Spinal cord (tissue), 10 donors: ENCODE measurements around the gene MMP20. TPM values are rescaled to one million over a fixed set of nuclear protein-coding genes. Genes with fewer than 3 reads are reported as not detected.
A peak's percentile ranks its signal among the peaks of the same experiment; 100 is the strongest.

ENCODE experiments used
- DNase-seq, 6 donors: peaks; one replicate each; pipeline versions ENCODE4 v3.0.0 to v3.0.0-alpha.2; 2013 to 2015; ENCODE audit warnings: low spot score in 6 of 6, low read depth in 4 of 6
- H3K27ac ChIP-seq: one replicate; pipeline ENCODE4 v1.5.1; 2013; ENCODE audit warnings: low read depth, low read length, control low read depth
- H3K27me3 ChIP-seq: one replicate; pipeline ENCODE4 v1.6.1; 2013; ENCODE audit warnings: low read length; ENCODE audit not compliant: control insufficient read depth, insufficient read depth
- H3K36me3 ChIP-seq: one replicate; pipeline ENCODE4 v1.6.1; 2013; ENCODE audit warnings: low read length; ENCODE audit not compliant: control insufficient read depth, insufficient read depth
- H3K4me1 ChIP-seq: one replicate; pipeline ENCODE4 v1.6.1; 2013; ENCODE audit warnings: low read length; ENCODE audit not compliant: control insufficient read depth, insufficient read depth
- H3K4me3 ChIP-seq: one replicate; pipeline ENCODE4 v1.5.1; 2013; ENCODE audit warnings: low read depth, low read length, control low read depth
- H3K9me3 ChIP-seq: one replicate; pipeline ENCODE4 v1.6.1; 2013; ENCODE audit warnings: low read length; ENCODE audit not compliant: control insufficient read depth, insufficient read depth
- WGBS: methylation state at CpG from one replicate; pipeline ENCODE4 v1.1.5; 2013; ENCODE audit warnings: missing lambda C conversion rate; ENCODE audit not compliant: insufficient coverage; 5-methylcytosine and 5-hydroxymethylcytosine counted together
- polyA plus RNA-seq, 2 donors: library from polyadenylated mRNA; unstranded; fragments of 120-200 nt; gene quantifications; one replicate each; pipeline ENCODE4 v1.2.1, GENCODE V29; 2013; ENCODE audit not compliant: insufficient read length in 2 of 2
- total RNA-seq, 2 donors: library from RNA; depleted of rRNA in 1 of 2; stranded (reverse); fragments of 120-200 nt in 1 of 2; fragments of >200 nt in 1 of 2; gene quantifications; one replicate each; pipeline versions ENCODE4 v1.2.3 to v1.2.4, GENCODE V29; 2013 to 2014
- donor health status: healthy.

Gene MMP20
- total and polyA plus RNA-seq, 4 donors: 0.10 TPM; not detected in 3

DNA sequence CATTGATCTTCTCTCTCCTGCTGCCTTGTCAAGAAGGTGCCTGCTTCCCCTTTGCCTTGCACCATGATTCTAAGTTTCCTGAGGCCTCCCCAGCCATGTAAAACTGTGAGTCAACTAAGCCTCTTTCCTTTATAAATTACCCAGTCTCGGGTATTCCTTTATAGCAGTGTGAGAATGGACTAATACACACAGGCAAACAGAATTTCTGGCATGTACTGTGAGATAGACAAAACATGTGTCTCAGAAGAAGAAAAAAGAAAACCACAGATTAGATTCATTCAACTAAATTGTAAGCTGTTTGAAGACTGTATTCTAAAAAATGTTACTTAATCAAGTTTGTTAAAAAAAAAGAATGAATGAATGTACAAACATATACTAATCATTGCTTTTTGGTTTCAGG lies 1.5 kb upstream of the MMP20 start:
- no peak for DNase-seq
- H3K27ac ChIP-seq: no peak overlapping the region
- H3K4me3 ChIP-seq: no peak overlapping the region
- no peaks in the 10 kb centered on the region for H3K4me1 ChIP-seq
- no peaks in the 10 kb centered on the region for H3K27me3 ChIP-seq
- no peaks in the 10 kb centered on the region for H3K9me3 ChIP-seq
- no CpG with 5 or more reads among the region's 1 CpG for WGBS
- no peaks in the 10 kb centered on the region for H3K36me3 ChIP-seq

DNA sequence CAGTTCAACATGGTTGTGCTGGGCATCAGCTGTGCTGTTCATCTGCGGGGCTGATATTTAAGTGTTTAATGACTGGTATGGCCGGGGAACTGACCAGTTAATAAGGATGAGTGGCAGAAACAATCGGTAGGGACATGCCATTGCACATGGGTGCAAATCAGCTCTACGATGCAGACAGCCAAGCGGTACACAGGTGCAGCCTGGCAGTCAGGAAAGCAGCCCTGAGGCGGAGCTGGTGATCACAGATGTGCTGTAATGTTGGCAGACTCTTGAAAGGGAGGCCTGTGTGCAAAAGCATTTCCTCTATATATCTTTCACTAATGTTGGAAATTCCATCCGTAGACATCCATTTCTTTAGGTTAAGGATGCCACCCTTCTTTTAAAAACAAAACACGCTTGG lies 1.1 kb downstream of the MMP20 start:
- peak in 1 of 6 donors; percentile 57 for DNase-seq
- WGBS: 89% methylated on average over 5 of the region's 8 CpGs
- H3K9me3 ChIP-seq: no peaks in the 10 kb centered on the region
- H3K27me3 ChIP-seq: no peaks in the 10 kb centered on the region
- no peaks in the 10 kb centered on the region for H3K4me1 ChIP-seq
- no peak overlapping the region for H3K4me3 ChIP-seq
- no peaks in the 10 kb centered on the region for H3K36me3 ChIP-seq
- no peak overlapping the region for H3K27ac ChIP-seq

DNA sequence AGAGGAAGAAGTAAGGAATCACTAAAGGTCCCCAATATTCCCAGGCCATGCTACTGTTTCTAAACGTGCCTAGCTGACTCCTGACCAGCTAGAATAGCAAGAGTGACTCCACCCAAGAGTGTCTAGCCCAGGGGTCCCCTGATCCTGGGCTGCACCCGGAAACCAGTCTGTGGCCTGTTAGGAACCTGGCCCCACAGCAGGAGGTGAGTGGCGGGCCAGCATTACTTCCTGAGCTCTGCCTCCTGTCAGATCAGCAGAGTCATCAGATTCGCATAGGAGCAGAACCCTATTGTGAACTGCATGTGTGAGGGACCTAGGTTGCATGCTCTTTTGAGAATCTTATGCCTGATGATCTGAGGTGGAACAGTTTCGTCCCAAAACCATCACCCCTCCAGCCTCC lies 2.0 kb downstream of the MMP20 start:
- H3K27ac ChIP-seq: no peak overlapping the region
- H3K27me3 ChIP-seq: no peaks in the 10 kb centered on the region
- H3K36me3 ChIP-seq: no peaks in the 10 kb centered on the region
- WGBS: 96% methylated on average over 4 of the region's 5 CpGs
- no peak overlapping the region for H3K4me3 ChIP-seq
- no peaks in the 10 kb centered on the region for H3K4me1 ChIP-seq
- H3K9me3 ChIP-seq: no peaks in the 10 kb centered on the region
- DNase-seq: no peak

DNA sequence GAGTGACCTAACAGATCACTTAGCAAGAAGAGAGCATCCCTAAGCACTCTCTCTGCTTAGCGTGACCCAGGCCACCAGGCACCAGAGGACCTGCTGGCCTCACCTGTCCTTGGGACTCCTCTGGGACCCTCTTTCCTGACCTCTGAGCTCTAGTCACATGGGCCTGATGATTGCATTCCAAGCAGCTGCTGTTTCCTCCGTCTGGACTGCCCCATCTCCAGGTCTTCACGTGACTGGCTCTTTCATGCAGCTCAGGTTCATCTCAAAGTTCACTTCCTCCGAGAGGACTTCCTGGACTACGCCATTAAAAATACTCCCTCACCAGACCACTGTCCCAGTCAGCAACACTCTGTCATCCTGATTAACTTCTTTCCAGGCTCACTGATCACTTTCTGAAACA lies 2.9 kb downstream of the MMP20 start:
- no peak overlapping the region for H3K27ac ChIP-seq
- 80% methylated on average over 5 of the region's 5 CpGs for WGBS
- DNase-seq: no peak
- no peaks in the 10 kb centered on the region for H3K27me3 ChIP-seq
- H3K4me1 ChIP-seq: no peaks in the 10 kb centered on the region
- H3K36me3 ChIP-seq: no peaks in the 10 kb centered on the region
- no peak overlapping the region for H3K4me3 ChIP-seq
- no peaks in the 10 kb centered on the region for H3K9me3 ChIP-seq

GRCh38 chr11:102620818-102621561 lies 4.1 kb downstream of the MMP20 start:
- H3K4me1 ChIP-seq: no peaks in the 10 kb centered on the region
- WGBS: 92% methylated on average over 8 of the region's 12 CpGs
- H3K9me3 ChIP-seq: no peaks in the 10 kb centered on the region
- H3K27me3 ChIP-seq: no peaks in the 10 kb centered on the region
- no peaks in the 10 kb centered on the region for H3K36me3 ChIP-seq
- H3K4me3 ChIP-seq: no peak overlapping the region
- no peak overlapping the region for H3K27ac ChIP-seq
- no peak for DNase-seq

DNA sequence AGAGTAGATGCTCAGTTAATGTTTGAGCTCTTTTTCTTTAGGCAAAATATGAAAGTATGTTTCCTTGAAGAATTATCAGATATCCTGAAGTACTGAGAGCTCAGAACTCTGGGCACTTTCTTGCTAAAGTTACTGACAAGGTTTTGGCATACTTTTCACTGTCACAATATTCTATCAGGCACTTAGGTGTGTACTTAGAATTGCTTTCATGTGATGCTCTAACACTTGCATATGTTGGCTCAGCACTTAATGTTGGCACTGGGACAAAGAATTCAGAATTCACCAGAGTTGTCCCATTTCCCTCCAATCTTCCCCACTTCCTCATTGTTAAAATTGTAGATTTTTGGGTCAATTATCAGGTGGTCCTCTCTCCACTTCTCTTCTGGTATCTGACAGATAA lies 5.0 kb downstream of the MMP20 start:
- Histone ChIP-seq H3K4me3 (no peak overlapping the region), H3K9me3 (no peaks in the 10 kb centered on the region), H3K27me3 (no peaks in the 10 kb centered on the region), H3K4me1 (no peaks in the 10 kb centered on the region), H3K27ac (no peak overlapping the region), H3K36me3 (no peaks in the 10 kb centered on the region)
- no peak for DNase-seq

GRCh38 chr11:102617466-102618008 lies 7.6 kb downstream of the MMP20 start:
- no CpG with 5 or more reads among the region's 1 CpG for WGBS
- DNase-seq: no peak
- no peak overlapping the region for H3K27ac ChIP-seq
- no peak overlapping the region for H3K4me3 ChIP-seq
- no peaks in the 10 kb centered on the region for H3K36me3 ChIP-seq
- H3K9me3 ChIP-seq: no peaks in the 10 kb centered on the region
- no peaks in the 10 kb centered on the region for H3K27me3 ChIP-seq
- H3K4me1 ChIP-seq: no peaks in the 10 kb centered on the region

GRCh38 chr11:102615894-102616432 lies 9.2 kb downstream of the MMP20 start:
- no peaks in the 10 kb centered on the region for H3K27me3 ChIP-seq
- no peaks in the 10 kb centered on the region for H3K4me1 ChIP-seq
- no peak overlapping the region for H3K27ac ChIP-seq
- H3K36me3 ChIP-seq: no peaks in the 10 kb centered on the region
- no peak for DNase-seq
- no peak overlapping the region for H3K4me3 ChIP-seq
- 74% methylated on average over 2 of the region's 3 CpGs for WGBS
- no peaks in the 10 kb centered on the region for H3K9me3 ChIP-seq

DNA sequence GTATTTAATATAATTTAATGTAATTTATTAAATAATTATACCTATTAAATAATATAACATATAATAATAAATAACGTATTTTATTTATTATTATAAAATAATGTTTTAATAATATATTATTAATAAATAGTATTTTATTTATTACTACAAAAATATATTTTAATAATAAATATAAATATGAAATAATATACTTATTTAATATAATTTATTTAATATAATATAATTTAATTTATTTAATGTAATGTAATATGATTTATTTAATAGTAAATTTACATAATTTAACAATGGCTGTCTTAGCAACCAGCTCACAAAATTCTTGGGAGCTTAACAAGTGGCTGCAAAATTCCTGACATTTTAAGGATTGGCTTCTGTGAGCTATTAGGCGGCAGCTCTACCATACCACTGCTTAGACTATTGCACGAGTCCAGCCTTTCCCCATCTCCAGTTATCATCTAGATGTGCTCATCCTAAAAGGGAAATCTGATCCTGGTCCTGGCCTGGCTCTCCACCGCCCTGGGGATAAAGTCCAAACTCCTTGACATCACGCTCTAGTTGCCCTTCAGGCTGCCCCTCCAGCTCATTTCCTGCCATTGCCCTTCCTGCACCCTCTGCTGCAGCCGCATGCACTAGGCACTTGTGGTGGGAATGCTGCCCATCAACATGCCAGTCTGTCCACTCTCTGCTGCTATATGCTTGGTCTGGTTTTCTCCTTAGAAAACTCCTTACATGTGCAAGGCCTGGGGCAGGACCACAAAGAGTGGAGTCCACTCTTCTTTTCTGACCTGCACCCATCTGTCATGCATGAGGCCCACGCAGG lies 9.8 kb downstream of the MMP20 start:
- Histone ChIP-seq H3K4me1 (no peaks in the 10 kb centered on the region), H3K27ac (no peak overlapping the region), H3K27me3 (no peaks in the 10 kb centered on the region), H3K36me3 (no peaks in the 10 kb centered on the region), H3K4me3 (no peak overlapping the region), H3K9me3 (no peaks in the 10 kb centered on the region)
- 96% methylated on average over 6 of the region's 7 CpGs for WGBS
- DNase-seq: no peak
